Endothelial cell of umbilical vein (primary cell): Measurements from ENCODE around the gene FAM241B. TPM values are rescaled to one million over a fixed set of nuclear protein-coding genes. Genes with fewer than 3 reads are reported as not detected.

Experiments
- BruUV-seq: library from RNA; stranded (reverse); fragments of 400-500 nt; replicated peaks from 2 replicates; lab custom pipeline; 2021; lab: Mats Ljungman, UMichigan
- CTCF ChIA-PET: fragments of 300-600, 350-600 bp; sonication (Branson Sonifier 250); formaldehyde crosslinking; loops from one replicate; lab custom pipeline; 2021; ENCODE audit warnings: antibody characterized with exemption, inconsistent platforms; lab: Charles Lee
- POLR2A ChIA-PET: fragments of 300-600, 350-600 bp; sonication (Branson Sonifier 250); formaldehyde crosslinking; loops from one replicate; lab custom pipeline; 2021; ENCODE audit warnings: antibody characterized with exemption, inconsistent platforms; lab: Charles Lee
- DNase-seq: peaks from one replicate; pipeline ENCODE4 v3.0.0-alpha.2; 2011; ENCODE audit warnings: low read depth, low spot score
- FAIRE-seq: peaks from 2 replicates; lab custom pipeline; 2011; peaks lifted over from hg19 to GRCh38; lab: Jason Lieb, UNC
- H2AFZ ChIP-seq: 2 replicates; pipeline ENCODE4 v1.6.0; 2012; ENCODE audit warnings: low read depth, low read length, control low read depth, inconsistent platforms
- H3K27ac ChIP-seq: 2 replicates; pipeline ENCODE4 v1.5.1; 2011; ENCODE audit warnings: low read depth, mild to moderate bottlenecking, control low read depth, low read length, moderate library complexity; ENCODE audit not compliant: insufficient read depth
- H3K27me3 ChIP-seq, 2 experiments: 2 replicates each; pipeline versions ENCODE4 v1.6.0 to v1.6.1; 2011; ENCODE audit warnings: low read length in 2 of 2, mixed read lengths in 1 of 2; ENCODE audit not compliant: control insufficient read depth in 2 of 2, insufficient read depth in 2 of 2
- H3K36me3 ChIP-seq, 2 experiments: 2 replicates in 1 of 2; 3 replicates in 1 of 2; pipeline ENCODE4 v1.5.1; 2011; ENCODE audit warnings: low read length in 2 of 2, mild to moderate bottlenecking in 1 of 2, moderate library complexity in 1 of 2; ENCODE audit not compliant: control insufficient read depth in 2 of 2, insufficient read depth in 2 of 2; ENCODE audit errors: extremely low read depth in 1 of 2
- H3K4me1 ChIP-seq: 3 replicates; pipeline ENCODE4 v1.5.1; 2011; ENCODE audit warnings: mild to moderate bottlenecking, low read length; ENCODE audit not compliant: control insufficient read depth, insufficient read depth; ENCODE audit errors: extremely low read depth
- H3K4me2 ChIP-seq: 2 replicates; pipeline ENCODE4 v1.6.1; 2011; ENCODE audit warnings: low read length, control low read depth, mixed read lengths; ENCODE audit not compliant: insufficient read depth
- H3K4me3 ChIP-seq, 3 experiments: fragments of 200-600 bp in 1 of 3; sonication (generic), shearing (Covaris generic) in 1 of 3; replicated peaks in 1 of 3; 2 replicates each; pipeline ENCODE4 v1.5.1; 2011 to 2016; ENCODE audit warnings: control low read depth in 3 of 3, low read length in 3 of 3, mild to moderate bottlenecking in 2 of 3, inconsistent platforms in 1 of 3, low read depth in 1 of 3, moderate library complexity in 1 of 3; ENCODE audit not compliant: insufficient read depth in 1 of 3
- H3K79me2 ChIP-seq: 2 replicates; pipeline ENCODE4 v1.6.0; 2012; ENCODE audit warnings: low read length, inconsistent platforms; ENCODE audit not compliant: control insufficient read depth, insufficient read depth
- H3K9ac ChIP-seq: replicated peaks from 2 replicates; pipeline ENCODE3; 2011; ENCODE audit warnings: low read length, control low read depth; ENCODE audit not compliant: insufficient read depth; ENCODE audit errors: extremely low read depth
- H3K9me1 ChIP-seq: replicated peaks from 3 replicates; pipeline ENCODE4 v1.6.0; 2011; ENCODE audit warnings: mild to moderate bottlenecking, low read length; ENCODE audit not compliant: control insufficient read depth, insufficient read depth; ENCODE audit errors: extremely low read depth
- H3K9me3 ChIP-seq: replicated peaks from 2 replicates; pipeline ENCODE4 v1.5.1; 2012; ENCODE audit warnings: low read length, inconsistent platforms; ENCODE audit not compliant: control insufficient read depth, insufficient read depth
- H4K20me1 ChIP-seq: replicated peaks from 2 replicates; pipeline ENCODE3; 2011; ENCODE audit warnings: mild to moderate bottlenecking, low read length; ENCODE audit not compliant: control insufficient read depth, insufficient read depth; ENCODE audit errors: extremely low read depth
- EZH2 ChIP-seq: IDR thresholded peaks from 2 replicates; pipeline ENCODE4 v1.6.1; 2012; ENCODE audit warnings: borderline replicate concordance, low read depth, mild to moderate bottlenecking, moderate library complexity, low read length, inconsistent platforms; ENCODE audit not compliant: severe bottlenecking
- FOS ChIP-seq: IDR thresholded peaks from 2 replicates; pipeline ENCODE4 v1.6.1; 2011; ENCODE audit warnings: mild to moderate bottlenecking, low read length, moderate library complexity, borderline replicate concordance; ENCODE audit not compliant: insufficient read depth
- GATA2 ChIP-seq: IDR thresholded peaks from 2 replicates; pipeline ENCODE4 v1.7.0; 2011; ENCODE audit warnings: low read depth, mild to moderate bottlenecking, moderate library complexity, mixed read lengths, low read length; ENCODE audit not compliant: insufficient read length, insufficient read depth
- JUN ChIP-seq: IDR thresholded peaks from 2 replicates; pipeline ENCODE4 v1.6.1; 2011; ENCODE audit warnings: borderline replicate concordance, low read depth; ENCODE audit not compliant: insufficient read length, insufficient read depth
- MYC ChIP-seq: IDR thresholded peaks from one replicate; pipeline ENCODE4 v1.6.1; 2011; ENCODE audit warnings: mild to moderate bottlenecking, low read depth, low read length
- POLR2AphosphoS5 ChIP-seq: IDR thresholded peaks from 2 replicates; pipeline ENCODE4 v1.6.1; 2012; ENCODE audit warnings: low read depth, mild to moderate bottlenecking, control low read depth, low read length, moderate library complexity; ENCODE audit not compliant: insufficient read depth
- dilution Hi-C: fragments of 300-500 bp; cut with MboI; formaldehyde crosslinking; loops from one replicate; pipeline ENCODE4 v1.15.0; 2019; ENCODE audit warnings: low sequenced_read_pairs; ENCODE audit not compliant: extremely low pct_ligation_motif_present
- intact Hi-C: fragments of 100-400 bp; cut with micrococcal nuclease; formaldehyde crosslinking; loops from one replicate; pipeline ENCODE4 v1.10.0; 2022
- polyA plus RNA-seq, 4 experiments: library from polyadenylated mRNA; depleted of rRNA in 3 of 4; stranded (reverse) in 3 of 4; unstranded in 1 of 4; fragments of >200 nt; gene quantifications; 2 replicates each; pipeline versions ENCODE4 v1.2.1 to v1.2.3, GENCODE V29; 2011 to 2012; ENCODE audit warnings: missing spikeins in 1 of 4
- total RNA-seq: library from RNA; stranded (reverse); gene quantifications from 2 replicates; pipeline ENCODE4 v1.2.3, GENCODE V29; 2021
- TF ChIP-seq, protein P1 (sequence below): IDR thresholded peaks from 2 replicates; pipeline ENCODE4 v1.6.1; 2011; ENCODE audit not compliant: insufficient read depth, insufficient read length
- TF ChIP-seq, protein P2 (sequence below), 2 donors: IDR thresholded peaks; 1 replicate in 1 of 2; 2 replicates in 1 of 2; pipeline ENCODE4 v1.5.1; 2011; ENCODE audit warnings: low read length in 2 of 2, mild to moderate bottlenecking in 2 of 2, moderate library complexity in 2 of 2, control low read depth in 1 of 2, inconsistent platforms in 1 of 2, low read depth in 1 of 2; ENCODE audit not compliant: insufficient read depth in 1 of 2; ENCODE audit errors: extremely low read depth in 1 of 2

FAM241B gene
- total and polyA plus RNA-seq, 2 donors (not counting 3 experiments of a cell fraction or from before 2014, with no cell fraction given): 0.23 TPM; not detected in 1

DNA sequence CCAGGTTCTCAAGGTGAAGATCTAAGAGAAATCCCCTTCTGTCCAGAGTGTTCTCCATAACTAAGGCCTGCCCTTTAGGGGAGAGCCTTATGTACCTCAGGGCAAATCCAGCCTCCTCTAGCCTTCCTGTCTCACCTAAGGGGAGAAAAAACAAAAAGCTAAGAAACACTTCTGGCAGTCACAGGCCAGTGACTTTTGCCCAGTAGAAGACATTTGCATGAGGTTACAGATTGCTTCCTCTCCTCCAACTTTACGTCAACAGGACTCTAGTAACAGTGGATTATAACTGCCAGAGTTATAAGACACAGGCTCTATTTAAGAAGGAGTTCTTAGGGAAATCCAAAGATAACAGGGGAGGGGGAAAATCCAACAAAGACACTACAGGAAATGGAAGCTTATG is 15.9 kb upstream of the FAM241B start:
- TF ChIP-seq EZH2 (no peak), GATA2 (no peak), POLR2AphosphoS5 (no peak), FOS (no peak), MYC (no peak), JUN (no peak)
- TF ChIP-seq, protein P1, sequence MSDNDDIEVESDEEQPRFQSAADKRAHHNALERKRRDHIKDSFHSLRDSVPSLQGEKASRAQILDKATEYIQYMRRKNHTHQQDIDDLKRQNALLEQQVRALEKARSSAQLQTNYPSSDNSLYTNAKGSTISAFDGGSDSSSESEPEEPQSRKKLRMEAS: no peak
- TF ChIP-seq, protein P2, sequence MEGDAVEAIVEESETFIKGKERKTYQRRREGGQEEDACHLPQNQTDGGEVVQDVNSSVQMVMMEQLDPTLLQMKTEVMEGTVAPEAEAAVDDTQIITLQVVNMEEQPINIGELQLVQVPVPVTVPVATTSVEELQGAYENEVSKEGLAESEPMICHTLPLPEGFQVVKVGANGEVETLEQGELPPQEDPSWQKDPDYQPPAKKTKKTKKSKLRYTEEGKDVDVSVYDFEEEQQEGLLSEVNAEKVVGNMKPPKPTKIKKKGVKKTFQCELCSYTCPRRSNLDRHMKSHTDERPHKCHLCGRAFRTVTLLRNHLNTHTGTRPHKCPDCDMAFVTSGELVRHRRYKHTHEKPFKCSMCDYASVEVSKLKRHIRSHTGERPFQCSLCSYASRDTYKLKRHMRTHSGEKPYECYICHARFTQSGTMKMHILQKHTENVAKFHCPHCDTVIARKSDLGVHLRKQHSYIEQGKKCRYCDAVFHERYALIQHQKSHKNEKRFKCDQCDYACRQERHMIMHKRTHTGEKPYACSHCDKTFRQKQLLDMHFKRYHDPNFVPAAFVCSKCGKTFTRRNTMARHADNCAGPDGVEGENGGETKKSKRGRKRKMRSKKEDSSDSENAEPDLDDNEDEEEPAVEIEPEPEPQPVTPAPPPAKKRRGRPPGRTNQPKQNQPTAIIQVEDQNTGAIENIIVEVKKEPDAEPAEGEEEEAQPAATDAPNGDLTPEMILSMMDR (IDR thresholded peaks at IDR 0.05; ENCODE audit: extremely low read depth in 1 of 2, insufficient read depth in 1 of 2, low read depth in 1 of 2, low read length in 2 of 2): no peak
- Histone ChIP-seq H3K36me3 (no peaks in the 10 kb centered on the region), H4K20me1 (no peaks in the 10 kb centered on the region), H3K9me1 (no peaks in the 10 kb centered on the region), H3K79me2 (no peaks in the 10 kb centered on the region), H3K27me3 (peaks cover 24 to 26% of the 10 kb centered on the region in 2 experiments), H3K9ac (no peak overlapping the region), H3K27ac (no peak overlapping the region), H3K9me3 (no peaks in the 10 kb centered on the region), H2AFZ (no peak overlapping the region), H3K4me2 (no peak overlapping the region), H3K4me1 (no peaks in the 10 kb centered on the region), H3K4me3 (no peak overlapping the region)
- POLR2A ChIA-PET: no interaction called here
- DNase-seq: no peak
- dilution Hi-C loops (no loop called here), intact Hi-C loops (no loop called here)
- BruUV-seq: no TSS peak
- FAIRE-seq: no peak
- CTCF ChIA-PET: interaction anchor here (1.4 to 3.0 kb wide), 3 partner anchors 15 to 99 kb away, joined by 4 to 8 read pairs (median 7); no protein-coding TSS in a partner anchor
